GM18517 (cell line): ENCODE measurements around the gene THAP4.
"Not testable (repeated sequence)": the region's sequence is repeated elsewhere in the genome, so short reads cannot be mapped to it uniquely, and the experiment has no call there.

Experiments
- ATAC-seq: cut with Tn5 transposase; IDR thresholded peaks from one replicate; pipeline ENCODE4 v1.9.1; 2021; ENCODE audit warnings: mild to moderate bottlenecking, moderate library complexity; ENCODE audit not compliant: unreplicated experiment

THAP4 gene

GRCh38 chr2:241590496-241591455 is 46.2 kb downstream of the THAP4 start:
- ATAC-seq = not testable (repeated sequence)

GRCh38 chr2:241589863-241590262 is 47.1 kb downstream of the THAP4 start:
- ATAC-seq = not testable (repeated sequence)

GRCh38 chr2:241586564-241587264 is 50.2 kb downstream of the THAP4 start:
- ATAC-seq = no peak

- no peak for ATAC-seq
These were observed 52.5 kb downstream of the THAP4 start for GRCh38 chr2:241584436-241584835.

- ATAC-seq = no peak
These were observed 54.2 kb downstream of the THAP4 start for GRCh38 chr2:241582806-241583205.

GRCh38 chr2:241582328-241582727 is 54.6 kb downstream of the THAP4 start:
- no peak for ATAC-seq

GRCh38 chr2:241579281-241579680 is 57.7 kb downstream of the THAP4 start:
- ATAC-seq = no peak

GRCh38 chr2:241577413-241578122 is 59.4 kb downstream of the THAP4 start:
- ATAC-seq = no peak

- no peak for ATAC-seq
These were observed 60.7 kb downstream of the THAP4 start for GRCh38 chr2:241576293-241576654.

- no peak for ATAC-seq
These were observed 61.2 kb downstream of the THAP4 start for GRCh38 chr2:241575624-241576292.

GRCh38 chr2:241574911-241575623 is 61.9 kb downstream of the THAP4 start:
- no peak for ATAC-seq

GRCh38 chr2:241573741-241574140 is 63.2 kb downstream of the THAP4 start:
- ATAC-seq = no peak

- ATAC-seq = not testable (repeated sequence)
These were observed 63.9 kb downstream of the THAP4 start for GRCh38 chr2:241572915-241573651.

GRCh38 chr2:241571821-241572620 is 64.9 kb downstream of the THAP4 start:
- no peak for ATAC-seq

GRCh38 chr2:241570961-241571581 is 65.9 kb downstream of the THAP4 start:
- ATAC-seq = no peak

GRCh38 chr2:241569831-241570281 is 67.1 kb downstream of the THAP4 start:
- ATAC-seq = no peak

- no peak for ATAC-seq
These were observed 68.2 kb downstream of the THAP4 start for GRCh38 chr2:241568726-241569125.

- ATAC-seq = no peak
These were observed 69.2 kb downstream of the THAP4 start for GRCh38 chr2:241567776-241568175.
